SK-N-SH treated with all-trans-retinoic acid at 6 μM for 48 hours (cell line): Measurements from ENCODE around the gene FLT4.

ENCODE experiments used
- ATAC-seq: fragments of 200-7000 bp; cut with Tn5 transposase; 3 replicates; pipeline ENCODE4 v1.9.1; 2020; ENCODE audit warnings: mild to moderate bottlenecking, moderate library complexity
- ARNTL ChIP-seq: fragments of 450-650 bp; formaldehyde crosslinking; IDR thresholded peaks from 2 replicates; pipeline ENCODE4 v1.5.0; 2020; ENCODE audit warnings: low read depth, mild to moderate bottlenecking, moderate library complexity, borderline replicate concordance
- BACH2 ChIP-seq: fragments of 250-450 bp; sonication (Bioruptor Pico); IDR thresholded peaks from 2 replicates; pipeline ENCODE4 v1.9.0; 2021; ENCODE audit warnings: mild to moderate bottlenecking, borderline replicate concordance
- CSDC2 ChIP-seq: fragments of 250-450 bp; sonication (Bioruptor Pico); IDR thresholded peaks from 2 replicates; pipeline ENCODE4 v1.5.0; 2020; ENCODE audit warnings: mild to moderate bottlenecking, moderate library complexity
- ESRRG ChIP-seq: fragments of 250-450 bp; sonication (Bioruptor Pico); IDR thresholded peaks from 2 replicates; pipeline ENCODE4 v1.6.1; 2021; ENCODE audit warnings: mild to moderate bottlenecking
- GLIS3 ChIP-seq: fragments of 250-450 bp; sonication (Bioruptor Pico); IDR thresholded peaks from 2 replicates; pipeline ENCODE4 v1.5.0; 2020; ENCODE audit warnings: mild to moderate bottlenecking, moderate library complexity
- ISL1 ChIP-seq: fragments of 250-450 bp; sonication (Bioruptor Pico); IDR thresholded peaks from 2 replicates; pipeline ENCODE4 v2.1.2; 2022; ENCODE audit warnings: mild to moderate bottlenecking, moderate library complexity
- PPARA ChIP-seq: fragments of 250-450 bp; sonication (Bioruptor Pico); IDR thresholded peaks from 2 replicates; pipeline ENCODE4 v1.5.0; 2020; ENCODE audit warnings: mild to moderate bottlenecking, borderline replicate concordance
- RARB ChIP-seq: fragments of 250-450 bp; sonication (Bioruptor Pico); IDR thresholded peaks from 2 replicates; pipeline ENCODE4 v1.8.0; 2021; ENCODE audit warnings: mild to moderate bottlenecking, moderate library complexity
- SNAI2 ChIP-seq: fragments of 250-450 bp; sonication (Bioruptor Pico); IDR thresholded peaks from 2 replicates; pipeline ENCODE4 v1.5.0; 2020; ENCODE audit warnings: mild to moderate bottlenecking, moderate library complexity
- TOX ChIP-seq: fragments of 250-450 bp; sonication (Bioruptor Pico); IDR thresholded peaks from 2 replicates; pipeline ENCODE4 v1.8.0; 2021; ENCODE audit warnings: mild to moderate bottlenecking, moderate library complexity, borderline replicate concordance
- ZC3H10 ChIP-seq: fragments of 250-450 bp; sonication (Bioruptor Pico); IDR thresholded peaks from 2 replicates; pipeline ENCODE4 v1.5.1; 2021; ENCODE audit warnings: mild to moderate bottlenecking, moderate library complexity
- ZFP3 ChIP-seq: fragments of 250-450 bp; sonication (Bioruptor Pico); IDR thresholded peaks from 2 replicates; pipeline ENCODE4 v1.5.0; 2020; ENCODE audit warnings: mild to moderate bottlenecking, moderate library complexity
- ZFP30 ChIP-seq: fragments of 450-650 bp; formaldehyde crosslinking; IDR thresholded peaks from 2 replicates; pipeline ENCODE4 v1.5.0; 2022; ENCODE audit warnings: mild to moderate bottlenecking, moderate library complexity
- ZNF70 ChIP-seq: fragments of 450-650 bp; formaldehyde crosslinking; IDR thresholded peaks from 2 replicates; pipeline ENCODE4 v1.5.0; 2020; ENCODE audit warnings: mild to moderate bottlenecking, moderate library complexity
- ZNF8 ChIP-seq: fragments of 450-650 bp; formaldehyde crosslinking; IDR thresholded peaks from 2 replicates; pipeline ENCODE4 v1.5.0; 2020; ENCODE audit warnings: mild to moderate bottlenecking, moderate library complexity
- TF ChIP-seq, protein P1 (sequence below): fragments of 250-450 bp; sonication (Bioruptor Pico); IDR thresholded peaks from 2 replicates; pipeline ENCODE4 v1.5.1; 2020; ENCODE audit warnings: low read depth, mild to moderate bottlenecking, moderate library complexity
- TF ChIP-seq, protein P2 (sequence below): fragments of 250-450 bp; sonication (Bioruptor Pico); IDR thresholded peaks from 2 replicates; pipeline ENCODE4 v1.8.0; 2020; ENCODE audit warnings: mild to moderate bottlenecking, moderate library complexity, borderline replicate concordance
- TF ChIP-seq, protein P3 (sequence below): fragments of 250-450 bp; sonication (Bioruptor Pico); IDR thresholded peaks from 2 replicates; pipeline ENCODE4 v1.5.0; 2020; ENCODE audit warnings: mild to moderate bottlenecking, moderate library complexity
- TF ChIP-seq, protein P4 (sequence below): fragments of 250-450 bp; sonication (Bioruptor Pico); IDR thresholded peaks from 2 replicates; pipeline ENCODE4 v1.5.1; 2021; ENCODE audit warnings: mild to moderate bottlenecking, moderate library complexity
- TF ChIP-seq, protein P5 (sequence below): fragments of 250-450 bp; sonication (Bioruptor Pico); IDR thresholded peaks from 2 replicates; pipeline ENCODE4 v1.8.0; 2021; ENCODE audit warnings: low read depth, mild to moderate bottlenecking, moderate library complexity, borderline replicate concordance

FLT4 gene

DNA sequence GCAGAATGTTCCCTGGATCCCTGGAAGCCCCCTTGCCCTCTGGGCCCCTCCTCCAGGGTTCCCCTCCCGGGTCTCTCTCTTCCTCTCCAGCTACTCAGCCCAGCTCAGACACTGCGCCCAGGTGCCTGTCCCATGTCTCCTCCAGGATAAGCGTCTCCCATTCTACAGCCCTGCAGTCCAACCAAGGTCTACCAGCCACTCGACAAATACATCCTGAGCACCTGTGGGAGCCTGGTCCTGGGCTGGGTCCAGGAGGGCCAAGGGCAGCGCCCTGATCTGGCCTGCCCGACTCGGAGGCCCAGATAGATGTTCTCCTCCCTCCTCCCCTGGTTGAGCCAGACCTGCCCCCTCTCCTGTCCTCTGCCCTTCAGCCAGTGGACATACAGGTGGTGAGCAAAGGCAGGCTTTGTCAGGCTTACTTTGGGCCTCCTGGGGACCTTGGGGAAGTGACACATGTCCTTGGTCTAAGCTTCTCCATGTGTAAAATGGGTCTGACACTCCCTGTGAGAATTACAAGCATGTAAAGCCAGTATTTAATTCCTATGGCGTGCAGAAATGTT is 1.4 kb downstream of the FLT4 start:
- no peak for TF ChIP-seq TOX (CRISPR knock-in tag)
- TF ChIP-seq, protein P1, sequence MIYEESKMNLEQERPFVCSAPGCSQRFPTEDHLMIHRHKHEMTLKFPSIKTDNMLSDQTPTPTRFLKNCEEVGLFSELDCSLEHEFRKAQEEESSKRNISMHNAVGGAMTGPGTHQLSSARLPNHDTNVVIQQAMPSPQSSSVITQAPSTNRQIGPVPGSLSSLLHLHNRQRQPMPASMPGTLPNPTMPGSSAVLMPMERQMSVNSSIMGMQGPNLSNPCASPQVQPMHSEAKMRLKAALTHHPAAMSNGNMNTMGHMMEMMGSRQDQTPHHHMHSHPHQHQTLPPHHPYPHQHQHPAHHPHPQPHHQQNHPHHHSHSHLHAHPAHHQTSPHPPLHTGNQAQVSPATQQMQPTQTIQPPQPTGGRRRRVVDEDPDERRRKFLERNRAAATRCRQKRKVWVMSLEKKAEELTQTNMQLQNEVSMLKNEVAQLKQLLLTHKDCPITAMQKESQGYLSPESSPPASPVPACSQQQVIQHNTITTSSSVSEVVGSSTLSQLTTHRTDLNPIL = no peak
- no peak for TF ChIP-seq ZFP30 (CRISPR knock-in tag)
- no peak for TF ChIP-seq BACH2 (CRISPR knock-in tag)
- no peak for TF ChIP-seq CSDC2 (CRISPR knock-in tag)
- TF ChIP-seq, protein P2, sequence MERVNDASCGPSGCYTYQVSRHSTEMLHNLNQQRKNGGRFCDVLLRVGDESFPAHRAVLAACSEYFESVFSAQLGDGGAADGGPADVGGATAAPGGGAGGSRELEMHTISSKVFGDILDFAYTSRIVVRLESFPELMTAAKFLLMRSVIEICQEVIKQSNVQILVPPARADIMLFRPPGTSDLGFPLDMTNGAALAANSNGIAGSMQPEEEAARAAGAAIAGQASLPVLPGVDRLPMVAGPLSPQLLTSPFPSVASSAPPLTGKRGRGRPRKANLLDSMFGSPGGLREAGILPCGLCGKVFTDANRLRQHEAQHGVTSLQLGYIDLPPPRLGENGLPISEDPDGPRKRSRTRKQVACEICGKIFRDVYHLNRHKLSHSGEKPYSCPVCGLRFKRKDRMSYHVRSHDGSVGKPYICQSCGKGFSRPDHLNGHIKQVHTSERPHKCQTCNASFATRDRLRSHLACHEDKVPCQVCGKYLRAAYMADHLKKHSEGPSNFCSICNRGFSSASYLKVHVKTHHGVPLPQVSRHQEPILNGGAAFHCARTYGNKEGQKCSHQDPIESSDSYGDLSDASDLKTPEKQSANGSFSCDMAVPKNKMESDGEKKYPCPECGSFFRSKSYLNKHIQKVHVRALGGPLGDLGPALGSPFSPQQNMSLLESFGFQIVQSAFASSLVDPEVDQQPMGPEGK = no peak
- TF ChIP-seq, protein P3, sequence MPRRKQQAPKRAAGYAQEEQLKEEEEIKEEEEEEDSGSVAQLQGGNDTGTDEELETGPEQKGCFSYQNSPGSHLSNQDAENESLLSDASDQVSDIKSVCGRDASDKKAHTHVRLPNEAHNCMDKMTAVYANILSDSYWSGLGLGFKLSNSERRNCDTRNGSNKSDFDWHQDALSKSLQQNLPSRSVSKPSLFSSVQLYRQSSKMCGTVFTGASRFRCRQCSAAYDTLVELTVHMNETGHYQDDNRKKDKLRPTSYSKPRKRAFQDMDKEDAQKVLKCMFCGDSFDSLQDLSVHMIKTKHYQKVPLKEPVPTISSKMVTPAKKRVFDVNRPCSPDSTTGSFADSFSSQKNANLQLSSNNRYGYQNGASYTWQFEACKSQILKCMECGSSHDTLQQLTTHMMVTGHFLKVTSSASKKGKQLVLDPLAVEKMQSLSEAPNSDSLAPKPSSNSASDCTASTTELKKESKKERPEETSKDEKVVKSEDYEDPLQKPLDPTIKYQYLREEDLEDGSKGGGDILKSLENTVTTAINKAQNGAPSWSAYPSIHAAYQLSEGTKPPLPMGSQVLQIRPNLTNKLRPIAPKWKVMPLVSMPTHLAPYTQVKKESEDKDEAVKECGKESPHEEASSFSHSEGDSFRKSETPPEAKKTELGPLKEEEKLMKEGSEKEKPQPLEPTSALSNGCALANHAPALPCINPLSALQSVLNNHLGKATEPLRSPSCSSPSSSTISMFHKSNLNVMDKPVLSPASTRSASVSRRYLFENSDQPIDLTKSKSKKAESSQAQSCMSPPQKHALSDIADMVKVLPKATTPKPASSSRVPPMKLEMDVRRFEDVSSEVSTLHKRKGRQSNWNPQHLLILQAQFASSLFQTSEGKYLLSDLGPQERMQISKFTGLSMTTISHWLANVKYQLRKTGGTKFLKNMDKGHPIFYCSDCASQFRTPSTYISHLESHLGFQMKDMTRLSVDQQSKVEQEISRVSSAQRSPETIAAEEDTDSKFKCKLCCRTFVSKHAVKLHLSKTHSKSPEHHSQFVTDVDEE (CRISPR knock-in tag) = no peak
- TF ChIP-seq ZNF70 (CRISPR knock-in tag) = no peak
- no peak for TF ChIP-seq GLIS3 (CRISPR knock-in tag)
- TF ChIP-seq, protein P4, sequence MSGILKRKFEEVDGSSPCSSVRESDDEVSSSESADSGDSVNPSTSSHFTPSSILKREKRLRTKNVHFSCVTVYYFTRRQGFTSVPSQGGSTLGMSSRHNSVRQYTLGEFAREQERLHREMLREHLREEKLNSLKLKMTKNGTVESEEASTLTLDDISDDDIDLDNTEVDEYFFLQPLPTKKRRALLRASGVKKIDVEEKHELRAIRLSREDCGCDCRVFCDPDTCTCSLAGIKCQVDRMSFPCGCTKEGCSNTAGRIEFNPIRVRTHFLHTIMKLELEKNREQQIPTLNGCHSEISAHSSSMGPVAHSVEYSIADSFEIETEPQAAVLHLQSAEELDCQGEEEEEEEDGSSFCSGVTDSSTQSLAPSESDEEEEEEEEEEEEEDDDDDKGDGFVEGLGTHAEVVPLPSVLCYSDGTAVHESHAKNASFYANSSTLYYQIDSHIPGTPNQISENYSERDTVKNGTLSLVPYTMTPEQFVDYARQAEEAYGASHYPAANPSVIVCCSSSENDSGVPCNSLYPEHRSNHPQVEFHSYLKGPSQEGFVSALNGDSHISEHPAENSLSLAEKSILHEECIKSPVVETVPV (CRISPR knock-in tag) = no peak
- TF ChIP-seq ZFP3 (CRISPR knock-in tag) = no peak
- TF ChIP-seq ZNF8 = no peak
- no peak for TF ChIP-seq SNAI2 (CRISPR knock-in tag)
- ATAC-seq = no peak

DNA sequence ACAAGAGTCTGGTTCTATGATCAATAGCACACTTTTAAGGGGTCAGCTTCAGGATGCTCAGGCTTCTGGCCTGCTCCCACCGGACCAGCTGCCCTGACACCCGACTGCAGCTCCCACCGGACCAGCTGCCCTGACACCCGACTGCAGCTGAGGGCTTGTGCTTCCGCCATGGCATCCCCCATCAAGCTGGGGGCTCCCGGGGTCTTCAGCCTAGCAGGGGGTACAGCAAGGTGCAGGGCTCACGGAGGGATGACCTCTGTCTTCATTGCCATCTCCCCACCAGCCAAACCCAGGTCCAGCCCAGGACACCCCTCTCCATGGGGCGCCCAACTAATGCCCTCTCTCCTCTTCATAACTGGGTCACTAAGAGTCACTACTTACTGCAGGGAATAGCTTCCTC is 1.9 kb downstream of the FLT4 start:
- no peak for ATAC-seq
- TF ChIP-seq ISL1 (CRISPR knock-in tag) (no peak), ESRRG (CRISPR knock-in tag) (no peak), GLIS3 (CRISPR knock-in tag) (no peak), ARNTL (no peak), ZFP3 (CRISPR knock-in tag) (no peak), RARB (CRISPR knock-in tag) (no peak), ZC3H10 (CRISPR knock-in tag) (no peak), PPARA (CRISPR knock-in tag) (no peak)
- TF ChIP-seq, protein P1 = no peak
- TF ChIP-seq, protein P5, sequence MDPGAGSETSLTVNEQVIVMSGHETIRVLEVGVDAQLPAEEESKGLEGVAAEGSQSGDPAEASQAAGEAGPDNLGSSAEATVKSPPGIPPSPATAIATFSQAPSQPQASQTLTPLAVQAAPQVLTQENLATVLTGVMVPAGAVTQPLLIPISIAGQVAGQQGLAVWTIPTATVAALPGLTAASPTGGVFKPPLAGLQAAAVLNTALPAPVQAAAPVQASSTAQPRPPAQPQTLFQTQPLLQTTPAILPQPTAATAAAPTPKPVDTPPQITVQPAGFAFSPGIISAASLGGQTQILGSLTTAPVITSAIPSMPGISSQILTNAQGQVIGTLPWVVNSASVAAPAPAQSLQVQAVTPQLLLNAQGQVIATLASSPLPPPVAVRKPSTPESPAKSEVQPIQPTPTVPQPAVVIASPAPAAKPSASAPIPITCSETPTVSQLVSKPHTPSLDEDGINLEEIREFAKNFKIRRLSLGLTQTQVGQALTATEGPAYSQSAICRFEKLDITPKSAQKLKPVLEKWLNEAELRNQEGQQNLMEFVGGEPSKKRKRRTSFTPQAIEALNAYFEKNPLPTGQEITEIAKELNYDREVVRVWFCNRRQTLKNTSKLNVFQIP = no peak
- TF ChIP-seq, protein P4 (CRISPR knock-in tag) = no peak
- TF ChIP-seq, protein P2 = no peak
